ENCODE data around the gene CARD11. TPM values are rescaled to one million over a fixed set of nuclear protein-coding genes. Genes with fewer than 3 reads are reported as not detected.

CARD11 gene
- total and polyA plus RNA-seq, 2 donors (not counting 1 experiment from before 2014, with no cell fraction given): 0.02 TPM; not detected in 1

DNA sequence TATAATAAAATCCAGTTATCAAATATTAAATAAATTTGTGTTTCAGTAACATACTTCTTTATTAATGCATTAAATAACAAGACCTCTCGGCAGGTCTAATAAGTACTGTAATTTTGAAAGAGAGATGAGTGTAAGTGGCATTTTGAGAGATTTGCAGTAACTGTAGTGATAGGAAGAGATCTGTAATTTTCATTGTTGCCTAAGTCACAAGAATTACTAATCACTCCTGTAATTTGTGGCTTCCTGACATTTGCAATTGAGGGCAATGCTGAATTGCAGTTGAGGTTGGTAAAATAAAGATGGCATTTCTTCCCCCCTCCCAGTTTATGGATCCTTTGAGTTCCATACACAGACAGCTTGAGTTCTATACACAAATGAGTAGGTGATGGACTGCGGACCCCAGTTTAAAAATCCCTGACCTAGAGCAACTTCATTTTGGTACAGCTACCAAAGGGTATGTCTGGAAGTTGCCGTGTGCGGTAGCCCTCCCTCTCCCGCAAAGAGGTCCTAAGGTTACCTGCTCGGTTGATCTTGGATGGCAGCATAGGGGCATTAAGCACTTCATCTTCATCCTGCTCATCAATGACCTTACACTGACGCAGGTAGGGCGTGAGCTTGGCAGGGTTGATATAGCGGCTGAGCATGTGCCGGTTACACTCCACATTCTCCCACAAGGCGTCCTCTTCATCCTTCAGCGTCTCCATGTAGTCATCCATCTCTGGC lies 96.4 kb downstream of the CARD11 start:
- Histone ChIP-seq H3K36me3 (ENCODE audit: control insufficient read depth, insufficient read depth, low read length) (no peaks in the 10 kb centered on the region), H3K4me1 (ENCODE audit: control insufficient read depth, extremely low read depth, insufficient read depth, low read length) (no peaks in the 10 kb centered on the region), H3K9ac (ENCODE audit: insufficient read depth, low read length) (no peak overlapping the region), H3K79me2 (ENCODE audit: control insufficient read depth, insufficient read depth, low read length) (no peaks in the 10 kb centered on the region), H3K4me2 (ENCODE audit: extremely low read depth, insufficient read depth, low read length) (no peak overlapping the region), H3K9me3 (ENCODE audit: control insufficient read depth, insufficient read depth, low read depth, low read length) (no peaks in the 10 kb centered on the region), H3K27ac (ENCODE audit: insufficient read depth, low read length) (no peak overlapping the region), H3K4me3 (replicated peaks in 1 of 4; ENCODE audit: control extremely low read depth in 1 of 4, insufficient read depth in 1 of 4, low read depth in 3 of 4, low read length in 4 of 4) (no peak overlapping the region), H4K20me1 (ENCODE audit: control insufficient read depth, extremely low read depth, insufficient read depth, low read length) (no peaks in the 10 kb centered on the region), H3K27me3 (ENCODE audit: control insufficient read depth, insufficient read depth, low read length) (no peaks in the 10 kb centered on the region), H2AFZ (ENCODE audit: low read length) (no peak overlapping the region)
- TF ChIP-seq, protein P1, sequence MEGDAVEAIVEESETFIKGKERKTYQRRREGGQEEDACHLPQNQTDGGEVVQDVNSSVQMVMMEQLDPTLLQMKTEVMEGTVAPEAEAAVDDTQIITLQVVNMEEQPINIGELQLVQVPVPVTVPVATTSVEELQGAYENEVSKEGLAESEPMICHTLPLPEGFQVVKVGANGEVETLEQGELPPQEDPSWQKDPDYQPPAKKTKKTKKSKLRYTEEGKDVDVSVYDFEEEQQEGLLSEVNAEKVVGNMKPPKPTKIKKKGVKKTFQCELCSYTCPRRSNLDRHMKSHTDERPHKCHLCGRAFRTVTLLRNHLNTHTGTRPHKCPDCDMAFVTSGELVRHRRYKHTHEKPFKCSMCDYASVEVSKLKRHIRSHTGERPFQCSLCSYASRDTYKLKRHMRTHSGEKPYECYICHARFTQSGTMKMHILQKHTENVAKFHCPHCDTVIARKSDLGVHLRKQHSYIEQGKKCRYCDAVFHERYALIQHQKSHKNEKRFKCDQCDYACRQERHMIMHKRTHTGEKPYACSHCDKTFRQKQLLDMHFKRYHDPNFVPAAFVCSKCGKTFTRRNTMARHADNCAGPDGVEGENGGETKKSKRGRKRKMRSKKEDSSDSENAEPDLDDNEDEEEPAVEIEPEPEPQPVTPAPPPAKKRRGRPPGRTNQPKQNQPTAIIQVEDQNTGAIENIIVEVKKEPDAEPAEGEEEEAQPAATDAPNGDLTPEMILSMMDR (conservative IDR thresholded peaks at IDR 0.05 in 1 of 2, IDR thresholded peaks at IDR 0.05 in 1 of 2; ENCODE audit: low read depth in 1 of 2, low read length in 2 of 2): no peak
- TF ChIP-seq EZH2 (IDR thresholded peaks at IDR 0.05; ENCODE audit: low read length, missing control alignments): no peak
- DNase-seq (ENCODE audit: low read depth in 2 of 2): no peak

DNA sequence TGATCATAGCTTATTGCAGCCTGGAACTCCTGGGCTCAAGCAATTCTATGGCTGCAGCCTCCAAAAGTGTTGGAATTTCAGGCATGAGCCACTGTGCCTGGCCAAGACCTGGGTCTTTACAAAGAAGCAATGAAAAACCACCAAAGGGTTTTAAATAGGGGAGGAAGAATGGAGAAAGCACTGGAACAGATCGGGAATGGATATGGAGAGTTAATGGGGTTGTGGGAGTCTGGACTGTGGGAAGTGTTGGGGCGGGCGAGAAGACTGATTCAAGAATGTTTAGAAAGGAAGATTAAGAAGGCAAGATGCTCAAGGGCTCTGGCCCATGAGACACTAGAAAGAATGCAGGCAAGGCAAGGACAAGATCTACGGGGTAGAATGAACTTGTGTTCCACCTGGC lies 98.5 kb downstream of the CARD11 start:
- Histone ChIP-seq H3K9me3 (ENCODE audit: control insufficient read depth, insufficient read depth, low read depth, low read length) (no peaks in the 10 kb centered on the region), H4K20me1 (ENCODE audit: control insufficient read depth, extremely low read depth, insufficient read depth, low read length) (no peaks in the 10 kb centered on the region), H3K27ac (ENCODE audit: insufficient read depth, low read length) (no peak overlapping the region), H2AFZ (ENCODE audit: low read length) (no peak overlapping the region), H3K4me3 (replicated peaks in 1 of 4; ENCODE audit: control extremely low read depth in 1 of 4, insufficient read depth in 1 of 4, low read depth in 3 of 4, low read length in 4 of 4) (no peak overlapping the region), H3K9ac (ENCODE audit: insufficient read depth, low read length) (no peak overlapping the region), H3K4me2 (ENCODE audit: extremely low read depth, insufficient read depth, low read length) (no peak overlapping the region), H3K27me3 (ENCODE audit: control insufficient read depth, insufficient read depth, low read length) (no peaks in the 10 kb centered on the region), H3K79me2 (ENCODE audit: control insufficient read depth, insufficient read depth, low read length) (no peaks in the 10 kb centered on the region), H3K36me3 (ENCODE audit: control insufficient read depth, insufficient read depth, low read length) (no peaks in the 10 kb centered on the region), H3K4me1 (ENCODE audit: control insufficient read depth, extremely low read depth, insufficient read depth, low read length) (no peaks in the 10 kb centered on the region)
- TF ChIP-seq, protein P1 (conservative IDR thresholded peaks at IDR 0.05 in 1 of 2, IDR thresholded peaks at IDR 0.05 in 1 of 2; ENCODE audit: low read depth in 1 of 2, low read length in 2 of 2): no peak
- no peak for TF ChIP-seq EZH2 (IDR thresholded peaks at IDR 0.05; ENCODE audit: low read length, missing control alignments)
- DNase-seq (ENCODE audit: low read depth in 2 of 2): no peak

DNA sequence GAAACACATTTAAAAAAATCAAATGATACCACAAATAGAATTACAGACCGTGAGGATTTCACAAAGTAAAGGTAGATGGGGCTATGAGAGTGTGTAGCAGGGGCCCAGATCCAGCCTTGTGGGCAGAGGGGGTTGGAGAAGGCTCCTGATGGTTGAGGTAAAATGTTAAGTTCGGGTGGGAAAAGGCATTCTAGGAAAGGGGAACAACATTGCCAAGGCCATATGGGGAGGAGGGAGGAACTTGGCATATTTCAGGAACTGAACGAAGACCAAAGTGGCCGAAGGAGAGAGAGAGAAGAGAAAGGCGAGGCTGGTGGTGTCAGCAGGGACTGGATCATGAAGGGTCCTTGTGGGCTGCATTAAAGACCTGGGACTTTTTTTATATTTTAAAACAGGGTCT lies 98.9 kb downstream of the CARD11 start:
- no peak overlapping the region for H2AFZ ChIP-seq (ENCODE audit: low read length)
- H3K4me3 ChIP-seq (replicated peaks in 1 of 4; ENCODE audit: control extremely low read depth in 1 of 4, insufficient read depth in 1 of 4, low read depth in 3 of 4, low read length in 4 of 4): no peak overlapping the region
- H3K36me3 ChIP-seq (ENCODE audit: control insufficient read depth, insufficient read depth, low read length): no peaks in the 10 kb centered on the region
- H3K27ac ChIP-seq (ENCODE audit: insufficient read depth, low read length): no peak overlapping the region
- no peaks in the 10 kb centered on the region for H3K9me3 ChIP-seq (ENCODE audit: control insufficient read depth, insufficient read depth, low read depth, low read length)
- H3K27me3 ChIP-seq (ENCODE audit: control insufficient read depth, insufficient read depth, low read length): no peaks in the 10 kb centered on the region
- DNase-seq (ENCODE audit: low read depth in 2 of 2): no peak
- no peak overlapping the region for H3K4me2 ChIP-seq (ENCODE audit: extremely low read depth, insufficient read depth, low read length)
- TF ChIP-seq, protein P1 (conservative IDR thresholded peaks at IDR 0.05 in 1 of 2, IDR thresholded peaks at IDR 0.05 in 1 of 2; ENCODE audit: low read depth in 1 of 2, low read length in 2 of 2): no peak
- no peak for TF ChIP-seq EZH2 (IDR thresholded peaks at IDR 0.05; ENCODE audit: low read length, missing control alignments)
- no peaks in the 10 kb centered on the region for H3K4me1 ChIP-seq (ENCODE audit: control insufficient read depth, extremely low read depth, insufficient read depth, low read length)
- no peaks in the 10 kb centered on the region for H4K20me1 ChIP-seq (ENCODE audit: control insufficient read depth, extremely low read depth, insufficient read depth, low read length)
- H3K9ac ChIP-seq (ENCODE audit: insufficient read depth, low read length): no peak overlapping the region
- no peaks in the 10 kb centered on the region for H3K79me2 ChIP-seq (ENCODE audit: control insufficient read depth, insufficient read depth, low read length)

Data from fibroblast of lung (primary cell).